Head of caudate nucleus (tissue), 42 donors: Measurements from ENCODE around the gene DNAI4.
"Not testable (repeated sequence)": the region's sequence is repeated elsewhere in the genome, so short reads cannot be mapped to it uniquely, and the experiment has no call there.

Experiments used
- DNase-seq, 42 donors: peaks; one replicate each; pipeline versions ENCODE4 v3.0.0 to v3.0.0-alpha.2; 2020 to 2021; ENCODE audit warnings: mixed read lengths in 7 of 42
- intact Hi-C: fragments of 100-400 bp; cut with DNase I; formaldehyde crosslinking; loops from one replicate; pipeline ENCODE4 v1.15.0; 2022

DNAI4 gene

GRCh38 chr1:66852870-66853269 lies 71.8 kb downstream of the DNAI4 start:
- intact Hi-C loops: no loop called here
- DNase-seq: no peak

- intact Hi-C loops: no loop called here
- no peak for DNase-seq
Observed at GRCh38 chr1:66850989-66851388, 73.7 kb downstream of the DNAI4 start.

GRCh38 chr1:66848193-66848592 lies 76.5 kb downstream of the DNAI4 start:
- no peak for DNase-seq
- intact Hi-C loops: no loop called here

GRCh38 chr1:66840929-66841328 lies 83.7 kb downstream of the DNAI4 start:
- intact Hi-C loops: no loop called here
- no peak for DNase-seq

GRCh38 chr1:66834926-66835325 lies 89.7 kb downstream of the DNAI4 start:
- intact Hi-C loops: no loop called here
- DNase-seq: no peak

- intact Hi-C loops: no loop called here
- DNase-seq: no peak
Observed at GRCh38 chr1:66833112-66833511, 91.5 kb downstream of the DNAI4 start.

- no peak for DNase-seq
- intact Hi-C loops: no loop called here
Observed at GRCh38 chr1:66831529-66832239, 93.0 kb downstream of the DNAI4 start.

GRCh38 chr1:66824771-66825170 lies 99.9 kb downstream of the DNAI4 start:
- no peak for DNase-seq
- intact Hi-C loops: no loop called here

GRCh38 chr1:66809736-66810326 lies 114.8 kb downstream of the DNAI4 start:
- no peak for DNase-seq
- intact Hi-C loops: no loop called here

- intact Hi-C loops: no loop called here
- DNase-seq: no peak
Observed at GRCh38 chr1:66809245-66809644, 115.4 kb downstream of the DNAI4 start.

GRCh38 chr1:66795839-66796238 lies 128.8 kb downstream of the DNAI4 start:
- intact Hi-C loops, DNase-seq: not testable (repeated sequence)

- intact Hi-C loops: no loop called here
- DNase-seq: no peak
Observed at GRCh38 chr1:66791621-66792610, 132.7 kb downstream of the DNAI4 start.

- DNase-seq: no peak
- intact Hi-C loops: no loop called here
Observed at GRCh38 chr1:66788231-66788939, 136.3 kb downstream of the DNAI4 start.

GRCh38 chr1:66787641-66788040 lies 137.0 kb downstream of the DNAI4 start:
- intact Hi-C loops: no loop called here

GRCh38 chr1:66785800-66786199 lies 138.9 kb downstream of the DNAI4 start:
- intact Hi-C loops, DNase-seq: not testable (repeated sequence)

More at GRCh38 chr1:66787641-66788040, 137.0 kb downstream of the DNAI4 start:
- no peak for DNase-seq

- DNase-seq: no peak
- intact Hi-C loops: no loop called here
Observed at GRCh38 chr1:66779475-66780078, 145.1 kb downstream of the DNAI4 start.

GRCh38 chr1:66778969-66779368 lies 145.7 kb downstream of the DNAI4 start:
- DNase-seq: no peak
- intact Hi-C loops: no loop called here

- no peak for DNase-seq
- intact Hi-C loops: no loop called here
Observed at GRCh38 chr1:66778266-66778665, 146.4 kb downstream of the DNAI4 start.

- intact Hi-C loops: no loop called here
- DNase-seq: no peak
Observed at GRCh38 chr1:66777831-66778230, 146.8 kb downstream of the DNAI4 start.
